HPDE6-E6E7 (cell line): ENCODE measurements around the gene OR52E1.
"Not testable (repeated sequence)": the region's sequence is repeated elsewhere in the genome, so short reads cannot be mapped to it uniquely, and the experiment has no call there.

Experiments
- DNase-seq: peaks from one replicate; pipeline ENCODE4 v3.0.0; 2011; ENCODE audit warnings: missing footprints; ENCODE audit errors: extremely low spot score

Gene OR52E1

DNA sequence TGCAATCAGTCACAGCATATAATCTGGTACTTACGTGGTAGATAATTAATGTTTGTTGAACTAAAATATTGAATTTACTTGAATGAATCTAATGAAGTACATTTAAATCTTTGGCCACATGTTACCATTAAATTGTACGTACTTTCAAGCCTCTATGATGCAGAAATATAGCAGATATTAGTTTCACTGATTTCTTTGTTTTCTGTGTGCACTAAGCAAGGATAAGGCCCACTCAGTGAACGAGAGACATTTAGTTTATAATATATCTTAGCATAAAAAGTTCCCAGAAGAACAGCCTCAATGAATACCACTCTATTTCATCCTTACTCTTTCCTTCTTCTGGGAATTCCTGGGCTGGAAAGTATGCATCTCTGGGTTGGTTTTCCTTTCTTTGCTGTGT is at the start of gene OR52E1:
Gene OR52E1, plus strand, starts transcription at position 301 of the 400 bp plus-strand sequence.
- DNase-seq = no peak

DNA sequence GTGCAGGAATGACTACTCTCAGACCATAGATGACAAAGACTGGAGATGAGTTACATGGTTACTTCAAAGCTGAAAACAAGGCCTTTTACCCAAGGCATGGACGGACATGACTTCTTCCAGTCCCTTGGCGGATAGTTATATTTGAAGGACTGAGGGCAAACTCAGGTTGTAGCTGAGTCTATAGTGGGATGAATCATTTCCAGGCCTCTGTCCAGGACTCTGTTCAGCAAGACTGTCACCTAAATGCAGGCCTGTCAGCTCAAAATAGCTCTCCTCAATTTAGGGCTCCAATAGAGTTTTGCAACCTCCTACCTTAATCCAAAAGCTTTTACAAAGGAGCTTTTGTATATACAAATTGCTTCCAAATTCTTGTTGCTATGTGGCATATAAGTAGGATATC is 47.4 kb upstream of the OR52E1 start:
- DNase-seq = no peak

DNA sequence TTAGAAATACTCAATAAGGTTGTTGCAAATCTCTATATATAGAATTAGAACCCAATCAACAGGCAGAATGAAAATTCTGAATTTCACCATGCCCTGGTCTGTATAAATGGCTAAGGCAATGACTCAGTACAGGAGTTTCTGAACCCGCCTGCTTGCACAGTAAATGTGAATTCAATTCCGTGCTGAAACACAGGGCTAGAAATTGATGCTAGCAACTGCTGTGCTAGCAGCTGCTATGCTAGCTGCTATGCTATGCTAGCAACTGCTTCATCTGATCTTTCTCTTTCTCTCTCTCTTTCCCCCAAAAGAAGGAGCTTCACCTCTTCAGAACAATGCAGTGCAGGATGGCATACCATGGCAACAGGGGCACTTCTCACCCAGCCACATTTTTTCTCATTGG is 32.7 kb upstream of the OR52E1 start:
- DNase-seq = no peak

DNA sequence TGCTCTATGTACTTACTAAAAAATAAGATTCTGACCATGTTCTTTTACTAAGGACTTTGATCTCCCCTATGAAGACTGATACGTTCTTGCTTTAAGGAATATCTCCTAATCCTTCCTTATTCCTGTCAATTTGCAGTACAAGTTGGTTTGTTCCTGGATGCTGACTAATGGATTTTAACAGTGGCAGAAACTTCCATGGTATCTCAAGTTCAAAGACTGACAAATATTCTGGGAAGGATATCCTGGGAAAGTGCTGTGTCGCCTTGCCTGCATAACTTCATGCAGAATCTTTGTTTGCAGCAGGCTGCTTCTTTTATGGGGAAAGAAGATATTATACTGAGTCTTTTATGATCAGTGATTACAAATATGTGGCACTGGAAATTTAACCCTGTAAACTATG is 31.4 kb upstream of the OR52E1 start:
- DNase-seq = no peak

DNA sequence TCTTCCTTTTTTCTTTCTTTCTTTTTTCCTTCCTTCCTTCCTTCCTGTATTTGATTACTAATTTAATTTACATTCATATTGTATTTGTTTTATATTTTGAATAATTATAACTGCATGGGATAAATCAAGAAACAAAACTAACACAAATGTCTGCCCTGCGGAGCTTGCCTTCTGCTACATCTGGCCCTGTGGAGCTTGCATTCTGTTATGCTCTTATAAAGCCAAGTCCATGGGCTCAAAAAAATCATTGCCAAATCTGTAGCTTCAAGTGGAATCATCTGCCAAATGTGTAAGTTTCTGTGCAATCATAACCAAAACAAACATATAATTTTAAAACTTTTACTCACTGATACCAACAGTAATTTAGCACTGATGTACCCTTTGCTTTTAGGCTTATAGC is 31.0 kb upstream of the OR52E1 start:
- DNase-seq = no peak

DNA sequence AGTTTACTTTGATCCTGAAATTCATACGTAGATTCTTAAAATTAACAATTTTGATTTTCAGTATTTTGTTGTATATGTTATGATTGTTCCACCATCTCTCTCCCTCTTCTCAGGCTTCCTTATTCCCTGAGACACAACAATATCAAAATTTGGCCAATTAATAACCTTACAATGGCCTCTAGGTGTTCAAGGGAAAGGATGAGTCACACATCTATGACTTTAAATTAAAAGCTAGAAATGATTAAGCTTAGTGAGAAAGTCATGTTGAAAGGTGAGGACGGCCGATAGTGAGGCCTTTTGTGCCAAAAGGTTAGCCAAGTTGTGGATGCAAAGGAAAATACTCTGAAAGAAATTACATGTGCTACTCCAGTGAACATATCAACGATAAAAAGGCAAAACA is 28.5 kb upstream of the OR52E1 start:
- DNase-seq = no peak

DNA sequence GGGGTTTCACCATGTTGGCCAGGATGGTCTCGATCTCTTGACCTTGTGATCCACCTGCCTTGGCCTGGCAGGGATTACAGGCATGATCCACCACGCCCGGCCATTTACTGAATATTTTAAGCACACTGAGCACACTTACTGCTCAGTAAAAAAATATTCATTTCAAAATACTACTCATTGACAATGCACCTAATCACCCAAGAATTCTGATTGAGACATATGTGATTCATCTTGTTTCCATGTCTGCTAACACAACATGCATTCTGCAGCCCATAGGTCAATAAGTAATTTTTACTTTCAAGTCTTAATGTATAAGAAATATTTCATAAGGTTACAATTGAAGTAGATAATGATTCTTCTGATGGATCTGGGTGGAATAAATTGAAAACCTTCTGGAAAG is 27.3 kb upstream of the OR52E1 start:
- no peak for DNase-seq

DNA sequence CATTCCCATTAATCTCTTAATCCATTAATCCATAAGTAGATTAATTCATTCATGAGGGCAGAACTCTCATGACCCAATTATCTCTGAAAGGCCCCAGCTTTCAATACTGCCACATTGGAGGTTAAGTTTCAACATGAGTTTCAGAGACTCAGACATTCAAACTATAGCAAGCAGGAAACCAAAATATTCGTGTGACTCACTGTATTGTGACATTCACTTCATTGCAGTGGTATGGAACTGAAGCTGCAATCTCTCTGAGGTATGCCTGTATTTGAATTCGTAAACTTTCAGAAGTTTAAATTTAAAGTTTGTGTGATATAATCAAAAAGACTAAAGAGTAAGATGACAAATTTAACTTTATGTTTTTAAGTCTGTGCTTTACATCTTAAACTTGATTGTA is 26.0 kb upstream of the OR52E1 start:
- DNase-seq = no peak

DNA sequence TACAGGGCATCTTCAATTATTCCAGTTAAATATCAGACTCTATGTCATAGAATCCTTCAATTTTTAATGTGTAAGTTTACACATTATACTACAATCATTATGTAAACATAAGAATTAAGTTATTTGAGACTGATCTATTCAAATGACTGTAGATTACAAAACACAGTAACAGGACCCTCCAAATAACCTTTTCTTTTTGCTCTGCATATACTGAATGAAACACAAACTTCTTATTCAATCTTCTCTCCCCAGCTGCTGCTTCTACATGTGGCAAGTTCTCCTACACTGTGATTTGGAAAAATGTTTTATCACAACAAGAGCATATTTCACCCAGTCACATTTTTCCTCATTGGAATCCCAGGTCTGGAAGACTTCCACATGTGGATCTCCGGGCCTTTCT is 23.1 kb upstream of the OR52E1 start, which contains the start of gene OR52J3:
Gene OR52J3, plus strand, starts transcription at position 301 of the 400 bp plus-strand sequence. Its CDS starts 0 bp downstream, at position 301.
- no peak for DNase-seq

DNA sequence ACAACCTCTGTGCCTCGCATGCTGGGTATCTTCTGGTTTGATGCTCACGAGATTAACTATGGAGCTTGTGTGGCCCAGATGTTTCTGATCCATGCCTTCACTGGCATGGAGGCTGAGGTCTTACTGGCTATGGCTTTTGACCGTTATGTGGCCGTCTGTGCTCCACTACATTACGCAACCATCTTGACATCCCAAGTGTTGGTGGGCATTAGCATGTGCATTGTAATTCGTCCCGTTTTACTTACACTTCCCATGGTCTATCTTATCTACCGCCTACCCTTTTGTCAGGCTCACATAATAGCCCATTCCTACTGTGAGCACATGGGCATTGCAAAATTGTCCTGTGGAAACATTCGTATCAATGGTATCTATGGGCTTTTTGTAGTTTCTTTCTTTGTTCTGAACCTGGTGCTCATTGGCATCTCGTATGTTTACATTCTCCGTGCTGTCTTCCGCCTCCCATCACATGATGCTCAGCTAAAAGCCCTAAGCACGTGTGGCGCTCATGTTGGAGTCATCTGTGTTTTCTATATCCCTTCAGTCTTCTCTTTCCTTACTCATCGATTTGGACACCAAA is 22.5 kb upstream of the OR52E1 start:
- no peak for DNase-seq

DNA sequence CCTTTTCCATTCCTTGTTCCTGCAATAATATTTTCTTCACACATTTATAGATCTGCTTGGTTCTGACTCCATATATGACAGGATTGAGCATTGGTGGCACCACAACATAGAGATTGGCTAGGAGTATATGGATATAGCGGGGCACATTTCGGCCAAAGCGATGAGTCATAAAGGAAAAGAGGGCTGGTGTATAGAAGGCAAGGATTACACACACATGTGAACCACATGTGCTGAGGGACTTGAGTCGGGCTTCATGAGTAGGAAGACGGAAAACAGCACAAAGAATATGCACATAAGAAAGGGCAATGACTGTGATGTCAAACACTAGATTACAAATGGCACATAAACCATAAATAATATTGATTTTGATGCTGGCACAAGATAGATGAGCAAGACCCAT is 10.7 kb upstream of the OR52E1 start:
- not testable (repeated sequence) for DNase-seq

DNA sequence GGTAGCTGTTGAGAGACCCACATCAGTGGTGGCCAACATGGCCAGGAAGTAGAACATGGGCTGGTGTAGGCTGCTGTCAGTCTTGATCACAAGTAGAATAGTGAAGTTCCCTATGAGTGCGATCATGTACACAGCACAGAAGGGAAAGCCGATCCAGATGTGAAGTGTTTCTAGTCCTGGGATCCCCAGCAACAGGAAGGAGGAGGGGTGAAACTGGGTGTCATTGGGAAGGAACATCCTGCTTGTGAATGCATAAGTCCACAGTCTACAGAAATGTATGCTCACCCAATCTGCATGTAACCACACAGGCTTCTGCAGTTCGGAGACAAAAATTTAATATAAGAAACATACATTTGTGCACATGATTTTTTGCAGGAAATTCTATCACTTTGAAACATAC is 10.0 kb upstream of the OR52E1 start, which contains the start of gene OR52E2:
Gene OR52E2, minus strand, starts transcription at position 237 of the 400 bp plus-strand sequence. Its CDS starts 0 bp downstream, at position 237.
- no peak for DNase-seq

DNA sequence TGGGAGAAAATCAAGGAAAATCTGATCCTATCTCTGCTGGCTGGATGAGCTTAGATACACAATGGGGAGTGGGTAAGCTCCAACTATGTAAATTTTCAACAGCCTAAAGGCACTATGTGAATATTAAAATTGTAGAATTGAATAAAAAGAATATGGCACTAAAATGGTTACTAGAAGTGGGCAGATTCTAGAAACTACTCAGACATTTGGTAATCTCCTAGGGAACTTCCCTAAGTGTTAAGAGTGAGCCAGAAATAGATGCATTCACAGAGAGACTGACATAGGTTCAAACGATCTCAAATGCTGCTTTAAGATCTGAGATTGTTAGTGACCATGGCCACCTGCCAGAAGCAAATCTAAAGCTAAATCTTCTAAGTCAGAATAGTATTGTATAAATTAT is 4.3 kb upstream of the OR52E1 start:
- no peak for DNase-seq

DNA sequence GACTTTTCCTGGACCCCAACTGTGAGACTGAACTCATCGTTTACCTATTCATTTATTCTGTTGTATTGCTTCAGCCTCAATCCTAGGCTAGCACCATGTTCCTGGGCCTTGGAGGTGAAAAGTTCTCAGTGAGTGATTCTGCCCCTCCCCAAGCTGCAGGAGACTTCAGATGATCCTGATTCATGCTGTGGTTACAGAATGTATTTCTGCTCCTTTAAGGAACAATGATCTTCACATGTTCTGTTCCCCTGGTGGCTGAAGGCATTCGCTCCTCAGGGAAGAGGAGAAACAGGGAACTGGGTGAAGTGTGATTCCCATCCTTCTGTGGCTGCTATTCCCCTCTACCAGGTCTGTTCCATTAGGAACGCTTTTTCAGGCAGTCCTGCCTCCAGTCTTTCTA is 2.4 kb downstream of the OR52E1 start:
- DNase-seq = no peak

DNA sequence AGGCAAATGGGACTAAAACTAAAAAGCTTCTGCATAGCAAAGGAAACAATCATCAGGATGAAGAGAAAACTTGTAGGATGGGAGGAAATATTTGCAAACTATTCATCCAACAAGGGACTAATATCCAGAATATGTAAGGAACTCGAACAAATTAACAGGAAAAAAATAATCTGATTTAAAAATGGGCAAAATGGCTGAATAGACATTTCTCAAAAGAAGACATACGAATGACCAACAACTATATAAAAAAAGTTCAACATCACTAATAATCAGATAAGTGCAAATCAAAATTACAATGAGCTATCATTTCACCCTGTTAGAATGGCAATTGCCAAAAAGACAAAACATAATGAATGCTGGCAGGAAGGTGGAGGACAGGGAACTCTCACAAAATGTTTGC is 12.0 kb downstream of the OR52E1 start:
- no peak for DNase-seq

DNA sequence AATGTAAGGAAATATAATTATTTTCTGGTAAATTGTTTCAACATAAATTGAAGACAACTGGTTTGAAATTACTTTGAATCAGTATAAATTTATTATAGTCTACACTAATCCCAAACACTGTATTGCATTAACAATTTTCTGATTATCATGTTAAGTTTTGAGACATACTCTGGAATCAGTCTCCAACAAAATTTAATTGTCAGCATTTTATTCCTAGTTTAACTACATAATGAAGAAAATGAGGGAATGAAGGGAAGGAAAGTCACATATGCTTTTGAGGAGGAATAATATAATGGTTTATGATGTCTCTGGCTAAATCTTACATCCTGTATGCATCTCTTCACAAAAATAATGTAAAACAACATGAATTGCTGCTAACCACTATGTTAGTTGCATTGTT is 14.2 kb downstream of the OR52E1 start:
- no peak for DNase-seq

DNA sequence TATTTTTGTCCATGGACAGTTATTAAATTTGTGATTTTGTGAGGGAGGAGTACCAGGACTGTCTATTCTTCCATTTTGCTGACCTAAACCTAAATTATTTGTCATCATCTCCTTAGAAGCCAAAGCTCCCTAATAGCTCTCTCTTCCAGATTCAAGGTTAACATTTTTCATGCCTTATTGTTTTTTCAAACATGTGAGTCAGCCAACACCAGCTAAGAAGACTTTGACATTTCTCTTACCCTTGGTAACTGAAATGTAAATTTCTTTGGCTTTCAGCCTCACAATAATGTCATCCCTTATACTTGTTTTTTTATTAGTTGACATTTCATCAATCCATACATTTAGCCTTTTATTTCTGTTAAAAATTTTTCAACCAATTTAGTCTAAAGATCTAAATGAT is 19.2 kb downstream of the OR52E1 start:
- no peak for DNase-seq

DNA sequence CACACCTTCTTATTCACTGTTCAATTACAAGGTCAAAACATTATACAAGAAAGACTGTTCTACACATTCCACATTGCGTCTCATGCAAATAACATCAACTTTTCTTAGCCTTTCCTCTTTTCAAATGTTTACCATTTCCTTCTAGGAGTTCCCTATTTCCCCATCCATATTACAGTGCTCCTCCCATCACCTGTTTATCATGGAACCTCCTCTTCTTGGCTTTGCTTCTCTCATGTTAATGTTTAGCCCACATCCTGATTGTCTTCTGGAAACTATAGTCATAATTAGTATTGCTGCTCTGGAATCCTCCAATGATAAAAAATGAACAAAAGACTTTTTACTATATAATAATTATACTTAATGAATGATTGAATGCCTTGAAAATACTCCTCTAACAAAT is 21.3 kb downstream of the OR52E1 start:
- DNase-seq = no peak

DNA sequence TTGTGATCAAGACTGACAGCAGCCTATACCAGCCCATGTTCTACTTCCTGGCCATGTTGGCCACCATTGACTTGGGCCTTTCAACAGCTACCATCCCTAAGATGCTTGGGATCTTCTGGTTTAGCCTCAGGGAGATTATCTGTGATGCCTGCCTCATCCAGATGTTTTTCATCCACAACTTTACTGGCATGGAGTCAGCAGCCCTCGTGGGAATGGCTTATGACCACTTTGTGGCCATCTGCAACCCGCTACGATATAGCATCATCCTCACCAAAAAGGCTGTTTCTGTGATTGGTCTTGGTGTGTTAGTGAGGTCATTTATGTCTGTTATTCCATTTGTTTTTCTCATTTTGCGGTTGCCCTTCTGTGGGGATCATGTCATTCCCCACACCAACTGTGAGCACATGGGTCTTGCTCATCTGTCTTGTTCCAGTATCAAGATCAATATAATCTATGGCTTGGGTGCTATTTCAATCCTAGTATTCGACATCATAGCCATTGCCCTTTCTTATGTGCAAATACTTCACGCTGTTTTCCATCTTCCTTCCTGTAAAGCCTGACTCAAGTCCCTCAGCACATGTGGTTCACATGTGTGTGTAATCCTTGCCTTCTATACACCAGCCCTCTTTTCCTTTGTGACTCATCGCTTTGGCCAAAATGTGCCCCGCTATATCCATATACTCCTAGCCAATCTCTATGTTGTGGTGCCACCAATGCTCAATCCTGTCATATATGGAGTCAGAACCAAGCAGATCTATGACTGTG is 23.6 kb downstream of the OR52E1 start:
- DNase-seq = no peak

DNA sequence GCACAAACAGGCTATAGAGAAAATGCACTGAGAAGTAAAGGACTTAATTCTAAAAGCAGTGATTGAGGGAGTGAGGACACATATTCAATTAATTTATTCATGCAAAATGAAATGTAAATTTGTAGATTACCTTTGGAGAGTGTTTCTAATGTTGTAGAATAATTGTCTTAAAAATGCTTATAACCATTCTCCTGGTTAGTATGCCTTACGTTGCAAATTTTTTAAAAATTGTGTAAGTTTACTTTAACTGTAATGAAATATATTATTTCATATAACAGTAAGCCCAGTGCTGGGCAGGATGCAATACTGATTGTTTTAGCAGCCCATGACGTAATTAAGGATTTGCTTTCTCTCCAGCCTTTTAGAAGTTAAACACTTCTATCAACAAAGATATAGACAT is 26.6 kb downstream of the OR52E1 start:
- no peak for DNase-seq

DNA sequence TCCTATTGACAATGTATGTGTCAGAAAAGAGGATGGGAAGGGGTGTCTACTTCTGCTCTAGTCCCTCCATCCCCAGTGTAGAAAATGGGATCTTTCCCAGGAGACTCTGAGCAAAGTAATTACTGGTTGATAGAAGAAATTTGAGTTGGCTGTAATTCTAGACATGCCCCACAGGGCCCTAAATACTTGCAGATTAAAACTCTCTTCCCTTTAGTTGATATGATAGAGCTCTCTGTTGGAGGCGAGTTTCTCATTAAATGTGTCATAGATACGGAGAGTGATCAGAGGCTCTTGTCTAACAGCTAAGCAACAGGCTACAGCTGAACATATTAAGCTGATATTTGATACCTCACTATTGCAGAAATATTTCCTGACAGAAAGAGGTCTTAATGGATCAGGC is 32.9 kb downstream of the OR52E1 start:
- no peak for DNase-seq

DNA sequence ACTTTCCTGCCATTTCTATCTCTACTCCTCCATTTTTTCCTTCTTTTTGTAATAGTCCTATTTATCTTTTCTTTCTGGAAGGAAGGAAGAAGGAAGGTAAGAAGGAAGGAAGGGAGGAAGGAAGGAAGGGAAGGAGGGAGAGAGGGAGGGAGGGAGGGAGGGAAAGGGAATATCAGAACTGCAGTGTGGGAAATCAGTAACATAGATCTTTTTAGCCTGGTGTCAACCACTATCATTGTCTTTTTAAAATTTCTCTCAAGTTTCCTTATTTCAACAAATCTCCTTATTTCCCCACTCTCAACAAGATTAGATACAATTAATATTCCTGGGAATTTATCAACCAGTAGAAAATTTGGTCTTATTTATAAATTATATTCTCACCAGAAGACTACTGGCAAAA is 33.7 kb downstream of the OR52E1 start:
- DNase-seq = no peak

DNA sequence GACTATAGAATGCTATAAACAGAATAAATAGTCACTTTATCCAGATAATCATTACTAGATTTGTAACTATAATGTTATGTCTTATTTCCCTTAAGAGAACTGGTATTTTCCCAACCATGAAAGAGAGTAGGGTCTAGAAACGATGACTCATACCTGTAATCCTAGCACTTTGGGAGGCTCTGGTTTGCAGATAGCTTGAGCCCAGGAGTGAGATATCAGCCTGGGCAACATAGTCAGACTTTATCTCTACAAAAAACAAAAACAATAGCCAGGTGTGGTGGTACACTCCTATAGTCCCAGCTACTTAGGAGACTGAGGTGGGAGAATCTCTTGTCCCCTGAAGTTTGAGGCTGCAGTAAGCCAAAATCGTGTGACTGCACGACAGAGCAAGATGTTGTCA is 37.9 kb downstream of the OR52E1 start:
- DNase-seq = no peak

DNA sequence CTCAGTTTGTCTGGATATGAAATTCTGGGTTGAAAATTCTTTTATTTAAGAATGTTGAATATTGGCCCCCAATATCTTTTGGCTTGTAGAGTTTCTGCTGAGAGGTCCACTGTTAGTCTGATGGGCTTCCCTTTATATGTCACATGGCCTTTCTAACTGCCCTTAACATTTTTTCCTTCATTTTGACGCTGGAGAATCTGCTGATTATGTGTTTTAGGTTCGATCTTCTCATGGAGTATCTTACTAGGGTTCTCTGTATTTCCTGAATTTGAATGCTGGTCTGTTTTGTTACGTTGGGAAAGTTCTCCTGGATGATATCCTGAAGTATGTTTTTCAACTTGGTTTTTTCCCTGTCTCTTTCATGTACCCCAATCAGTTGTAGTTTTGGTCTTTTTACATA is 46.0 kb downstream of the OR52E1 start:
- DNase-seq = no peak
